Hepatocyte (in vitro differentiated cells): ENCODE measurements around the gene MYBPC2.

ENCODE experiments used
- EZH2phosphoT487 ChIP-seq: fragments of 200-600 bp; sonication (generic); IDR thresholded peaks from one replicate; pipeline ENCODE4 v1.6.1; 2018; ENCODE audit warnings: antibody characterized with exemption, mild to moderate bottlenecking, low read depth, moderate library complexity; ENCODE audit not compliant: unreplicated experiment, severe bottlenecking
- TF ChIP-seq, protein P1 (sequence below): fragments of 200-600 bp; sonication (generic); IDR thresholded peaks from 2 replicates; pipeline ENCODE4 v1.5.1; 2016; ENCODE audit warnings: antibody characterized with exemption, mild to moderate bottlenecking; ENCODE audit not compliant: poor library complexity

- TF ChIP-seq, protein P1, sequence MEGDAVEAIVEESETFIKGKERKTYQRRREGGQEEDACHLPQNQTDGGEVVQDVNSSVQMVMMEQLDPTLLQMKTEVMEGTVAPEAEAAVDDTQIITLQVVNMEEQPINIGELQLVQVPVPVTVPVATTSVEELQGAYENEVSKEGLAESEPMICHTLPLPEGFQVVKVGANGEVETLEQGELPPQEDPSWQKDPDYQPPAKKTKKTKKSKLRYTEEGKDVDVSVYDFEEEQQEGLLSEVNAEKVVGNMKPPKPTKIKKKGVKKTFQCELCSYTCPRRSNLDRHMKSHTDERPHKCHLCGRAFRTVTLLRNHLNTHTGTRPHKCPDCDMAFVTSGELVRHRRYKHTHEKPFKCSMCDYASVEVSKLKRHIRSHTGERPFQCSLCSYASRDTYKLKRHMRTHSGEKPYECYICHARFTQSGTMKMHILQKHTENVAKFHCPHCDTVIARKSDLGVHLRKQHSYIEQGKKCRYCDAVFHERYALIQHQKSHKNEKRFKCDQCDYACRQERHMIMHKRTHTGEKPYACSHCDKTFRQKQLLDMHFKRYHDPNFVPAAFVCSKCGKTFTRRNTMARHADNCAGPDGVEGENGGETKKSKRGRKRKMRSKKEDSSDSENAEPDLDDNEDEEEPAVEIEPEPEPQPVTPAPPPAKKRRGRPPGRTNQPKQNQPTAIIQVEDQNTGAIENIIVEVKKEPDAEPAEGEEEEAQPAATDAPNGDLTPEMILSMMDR, result no peak
- no peak for TF ChIP-seq EZH2phosphoT487
Measured at GRCh38 chr19:50420127-50420526, 12.6 kb upstream of the MYBPC2 start.
